GM19463 (cell line): Measurements from ENCODE around the gene G6PD.
"Not testable (repeated sequence)": the region's sequence is repeated elsewhere in the genome, so short reads cannot be mapped to it uniquely, and the experiment has no call there.

Experiments
- ATAC-seq: cut with Tn5 transposase; IDR thresholded peaks from one replicate; pipeline ENCODE4 v1.9.1; 2021; ENCODE audit warnings: mild to moderate bottlenecking, moderate library complexity; ENCODE audit not compliant: unreplicated experiment

G6PD gene

DNA sequence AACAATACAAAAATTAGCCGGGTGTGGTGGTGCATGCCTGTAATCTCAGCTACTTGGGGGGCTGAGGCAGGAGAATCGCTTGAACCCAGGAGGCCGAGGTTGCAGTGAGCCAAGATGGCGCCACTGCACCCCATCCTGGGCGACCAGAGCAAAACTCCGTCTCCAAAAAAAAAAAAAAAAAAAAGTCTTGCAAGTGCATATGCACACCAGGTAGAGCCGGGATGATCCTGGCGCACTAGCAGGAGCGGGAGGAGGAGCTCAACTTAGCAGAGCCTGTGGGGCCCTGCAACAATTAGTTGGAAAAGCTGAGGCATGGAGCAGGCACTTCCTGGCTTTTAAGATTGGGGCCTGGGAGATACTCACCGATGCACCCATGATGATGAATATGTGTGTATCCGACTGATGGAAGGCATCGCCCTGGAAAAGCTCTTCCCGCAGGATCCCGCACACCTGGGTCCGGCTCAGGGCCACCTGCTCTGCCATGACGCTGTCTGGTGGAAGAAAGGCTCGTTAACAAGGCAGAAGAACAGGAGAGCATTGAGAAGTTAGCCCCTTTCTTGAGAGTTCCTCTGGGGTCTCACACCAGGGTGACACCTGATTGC, 872 bp downstream of the G6PD start:
- no peak for ATAC-seq

DNA sequence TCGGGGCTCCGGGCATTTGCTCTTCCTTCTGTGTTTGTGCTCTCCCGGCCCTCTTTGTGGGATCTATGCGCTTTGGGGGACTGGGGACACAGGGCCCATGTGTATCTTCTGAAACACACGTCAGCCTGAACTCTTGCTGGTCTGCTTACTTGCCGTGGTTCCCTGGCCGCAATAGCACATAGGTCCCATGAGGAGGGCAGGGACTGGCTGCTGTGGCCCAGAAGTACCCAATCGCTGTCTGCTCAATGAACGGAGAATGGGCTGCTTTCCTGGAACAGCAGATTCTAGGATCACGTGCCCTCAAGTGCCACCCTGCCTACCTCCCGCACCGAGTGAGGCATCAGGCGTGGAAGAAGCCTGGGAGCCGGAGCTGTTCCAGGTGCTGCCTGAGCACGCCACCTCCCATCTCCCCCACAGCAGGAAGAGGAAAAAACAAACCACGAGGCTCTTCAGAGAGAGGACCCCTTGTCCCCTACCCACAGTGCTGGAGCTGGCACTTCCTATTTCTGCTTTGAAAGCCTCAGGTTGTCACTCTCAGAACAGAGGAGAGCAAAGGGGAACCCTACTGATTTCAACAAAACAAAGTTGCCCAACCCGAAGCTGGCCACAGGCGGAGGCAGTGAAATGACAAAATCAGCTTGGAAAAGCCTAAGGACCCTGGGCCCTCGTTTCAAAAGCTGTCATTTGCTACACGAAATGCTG, 3.8 kb downstream of the G6PD start:
- no peak for ATAC-seq

DNA sequence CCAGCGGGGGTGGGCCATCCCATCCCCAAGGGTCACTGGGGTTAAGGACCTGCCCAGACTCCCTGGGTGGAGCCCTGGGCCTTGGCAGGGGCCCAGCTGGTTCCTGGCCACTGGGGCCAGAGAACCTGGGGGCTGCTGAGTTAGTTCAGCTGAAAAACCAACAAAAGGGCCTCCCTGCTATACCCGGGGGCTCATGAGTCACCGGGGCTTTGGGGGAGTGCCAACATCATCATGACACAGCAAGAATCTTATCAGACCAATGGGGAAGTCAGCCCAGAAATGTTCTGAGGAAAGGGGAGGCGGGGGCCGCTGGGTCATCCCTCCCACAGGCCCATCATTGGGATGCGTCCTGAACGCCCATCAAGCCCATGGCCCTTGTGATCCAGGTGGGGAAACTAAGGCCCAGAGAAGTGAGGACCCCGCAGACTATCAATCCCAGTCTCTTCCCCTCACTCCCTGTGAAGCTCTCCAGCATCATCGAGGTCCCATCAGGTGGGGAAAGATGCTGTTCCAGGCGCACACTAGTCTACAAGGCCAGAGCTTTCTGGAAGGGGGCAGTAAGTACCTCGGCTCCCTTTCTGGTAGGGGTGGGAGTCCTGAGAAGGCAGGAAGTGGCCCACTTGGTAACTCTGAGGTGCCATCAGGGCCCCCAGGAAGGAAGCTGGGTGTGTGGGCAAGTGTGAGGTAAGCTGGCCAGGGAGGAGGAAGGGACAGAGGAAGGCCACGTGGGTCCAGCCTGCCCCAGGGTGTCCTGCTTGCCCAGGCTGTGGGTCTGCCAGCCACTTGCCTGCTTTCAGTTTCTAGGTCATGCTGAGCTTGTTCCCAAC, 4.5 kb downstream of the G6PD start:
- no peak for ATAC-seq

DNA sequence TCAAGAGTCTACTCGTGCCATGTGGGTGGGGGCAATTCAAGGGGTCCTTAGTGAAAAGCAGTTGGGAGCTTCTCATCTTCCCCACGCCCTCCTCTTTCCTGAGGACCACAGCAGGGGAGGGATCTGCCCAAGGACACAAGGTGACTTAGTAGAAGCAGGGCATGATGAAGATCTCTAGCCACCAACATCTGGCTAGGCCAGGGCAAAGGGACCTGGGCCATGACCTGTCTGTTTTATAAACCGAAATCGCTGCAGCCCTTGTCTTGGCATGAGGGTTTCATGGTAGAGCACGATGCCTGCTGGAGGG, 5.1 kb downstream of the G6PD start:
- no peak for ATAC-seq

- ATAC-seq, result no peak
Observed at GRCh38 chrX:154540897-154541535, 5.6 kb downstream of the G6PD start.

GRCh38 chrX:154540365-154540764, 6.3 kb downstream of the G6PD start:
- not testable (repeated sequence) for ATAC-seq

- ATAC-seq, result no peak
Observed at GRCh38 chrX:154539077-154539476, 7.6 kb downstream of the G6PD start.

DNA sequence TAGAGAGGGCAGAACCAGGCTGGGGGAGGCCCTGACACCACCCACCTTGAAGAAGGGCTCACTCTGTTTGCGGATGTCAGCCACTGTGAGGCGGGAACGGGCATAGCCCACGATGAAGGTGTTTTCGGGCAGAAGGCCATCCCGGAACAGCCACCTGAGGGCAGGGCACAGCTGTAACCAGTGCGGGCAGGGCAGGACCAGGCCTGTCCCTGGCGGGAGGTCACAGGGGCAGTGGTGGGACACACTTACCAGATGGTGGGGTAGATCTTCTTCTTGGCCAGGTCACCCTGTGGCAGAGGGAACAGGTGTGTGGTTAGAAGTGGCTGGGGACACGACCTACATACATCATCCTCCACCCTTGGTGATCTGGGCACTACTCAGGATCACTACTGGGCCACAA, 10.8 kb downstream of the G6PD start:
- ATAC-seq, result no peak

DNA sequence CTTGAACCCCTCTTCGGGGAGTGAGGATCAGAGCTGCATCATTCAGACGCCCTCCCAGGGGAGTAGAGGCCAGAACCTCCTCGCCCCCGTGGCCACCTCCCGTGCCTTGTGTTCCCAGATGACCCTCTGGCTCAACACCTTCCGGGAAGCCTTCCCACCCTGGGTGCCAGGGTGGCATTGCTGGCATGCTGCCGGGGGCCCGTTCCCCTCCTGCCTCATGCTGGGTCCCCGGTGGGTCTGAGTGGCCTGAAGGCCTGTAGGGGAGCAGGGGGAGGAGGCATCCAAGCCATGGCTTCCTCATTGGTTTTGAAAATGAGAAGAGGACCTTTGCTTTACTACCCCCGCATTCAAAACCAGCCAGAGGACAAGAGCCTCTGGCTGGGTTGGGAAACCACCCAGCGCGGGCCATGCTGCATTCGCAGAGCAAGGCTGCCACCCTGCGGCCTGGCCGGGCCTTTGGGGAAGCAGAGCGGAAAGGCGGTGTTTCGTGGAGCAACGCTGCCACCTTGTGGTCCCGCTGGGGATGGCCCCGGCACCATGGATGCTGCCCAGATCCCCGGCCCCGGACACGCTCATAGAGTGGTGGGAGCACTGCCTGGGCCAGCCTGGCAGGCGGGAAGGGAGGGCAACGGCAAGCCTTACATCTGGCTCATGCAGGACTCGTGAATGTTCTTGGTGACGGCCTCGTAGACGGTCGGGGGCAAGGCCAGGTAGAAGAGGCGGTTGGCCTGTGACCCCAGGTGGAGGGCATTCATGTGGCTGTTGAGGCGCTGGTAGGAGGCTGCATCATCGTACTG, 11.9 kb downstream of the G6PD start:
- ATAC-seq, result peak; percentile 96

- no peak for ATAC-seq
Observed at GRCh38 chrX:154532690-154533089, 14.0 kb downstream of the G6PD start.

- ATAC-seq, result no peak
Observed at GRCh38 chrX:154531626-154532025, 15.0 kb downstream of the G6PD start.

DNA sequence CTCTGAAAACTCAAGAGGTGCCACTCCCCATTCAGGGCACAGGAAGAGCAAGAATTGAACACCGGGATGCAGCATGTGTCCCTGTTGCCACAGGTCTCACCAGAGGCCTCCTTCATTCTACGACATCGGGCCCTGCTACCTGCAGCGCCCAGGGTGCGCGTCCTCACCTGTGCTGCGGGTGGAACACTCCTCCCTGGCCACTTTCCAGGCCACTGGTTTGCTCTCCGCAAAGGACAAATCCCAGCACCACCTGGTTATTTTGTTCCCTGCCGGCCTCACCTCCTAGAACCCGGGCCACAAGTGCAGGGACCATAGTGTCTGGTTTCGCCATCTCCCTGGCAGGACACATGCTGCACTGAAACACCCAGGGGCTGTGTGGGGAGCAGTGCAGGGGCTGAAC, 16.4 kb downstream of the G6PD start:
- ATAC-seq, result no peak

- no peak for ATAC-seq
Observed at GRCh38 chrX:154529206-154529612, 17.4 kb downstream of the G6PD start.

GRCh38 chrX:154526901-154527675, 19.6 kb downstream of the G6PD start:
- ATAC-seq, result peak; percentile 77

- ATAC-seq, result no peak
Observed at GRCh38 chrX:154525606-154526490, 20.8 kb downstream of the G6PD start.

- ATAC-seq, result no peak
Observed at GRCh38 chrX:154519389-154519788, 27.3 kb downstream of the G6PD start.

- no peak for ATAC-seq
Observed at GRCh38 chrX:154517101-154517781, 29.4 kb downstream of the G6PD start.

- no peak for ATAC-seq
Observed at GRCh38 chrX:154516656-154517100, 30.0 kb downstream of the G6PD start.
